Nephron progenitor cell (in vitro differentiated cells): Measurements from ENCODE around the gene DTD1.

ENCODE experiments used
- DNase-seq: peaks from one replicate; pipeline ENCODE4 v3.0.0; 2021
- H3K27ac Mint-ChIP-seq: 2 replicates; pipeline ENCODE4 v1.8.0; 2021; ENCODE audit warnings: mild to moderate bottlenecking, moderate library complexity, mixed read lengths
- H3K27me3 Mint-ChIP-seq: 2 replicates; pipeline ENCODE4 v1.8.0; 2021; ENCODE audit warnings: mild to moderate bottlenecking, low read depth, mixed read lengths; ENCODE audit not compliant: poor library complexity
- H3K36me3 Mint-ChIP-seq: 2 replicates; pipeline ENCODE4 v1.8.0; 2021; ENCODE audit warnings: low read depth, mixed read lengths
- H3K4me1 Mint-ChIP-seq: 2 replicates; pipeline ENCODE4 v1.8.0; 2021; ENCODE audit warnings: mixed read lengths
- H3K4me3 Mint-ChIP-seq: 2 replicates; pipeline ENCODE4 v1.8.0; 2021; ENCODE audit warnings: mild to moderate bottlenecking, moderate library complexity, mixed read lengths
- H3K9me3 Mint-ChIP-seq: 2 replicates; pipeline ENCODE4 v1.8.0; 2021; ENCODE audit warnings: mild to moderate bottlenecking, moderate library complexity, mixed read lengths
- TF ChIP-seq, protein P1 (sequence below): fragments of 200-600 bp; sonication (generic); IDR thresholded peaks from 2 replicates; pipeline ENCODE4 v1.5.0; 2021; ENCODE audit warnings: antibody characterized with exemption

Gene DTD1

DNA sequence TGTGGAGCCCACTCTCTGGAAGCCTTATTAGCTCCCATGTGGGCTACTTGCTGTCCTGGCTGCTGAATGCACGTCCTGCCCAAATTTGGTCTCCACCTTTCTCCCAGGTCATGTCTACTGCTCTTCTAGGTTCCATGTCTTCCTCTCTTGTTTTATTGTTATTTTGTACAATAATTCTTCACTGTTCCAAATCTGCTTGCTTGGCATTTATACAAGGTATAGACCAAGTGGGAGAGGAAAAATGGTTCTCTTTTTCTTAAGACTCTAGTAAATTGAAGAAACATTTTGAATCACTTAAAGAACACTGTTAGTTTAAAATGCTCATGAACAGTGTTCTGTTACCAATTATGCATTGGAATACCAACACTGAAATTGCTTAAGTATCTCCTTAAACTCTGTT is 144.1 kb downstream of the DTD1 start:
- DNase-seq: no peak
- H3K4me3 Mint-ChIP-seq: no peak overlapping the region
- H3K9me3 Mint-ChIP-seq: no peaks in the 10 kb centered on the region
- H3K4me1 Mint-ChIP-seq: no peaks in the 10 kb centered on the region
- no peaks in the 10 kb centered on the region for H3K27me3 Mint-ChIP-seq
- TF ChIP-seq, protein P1, sequence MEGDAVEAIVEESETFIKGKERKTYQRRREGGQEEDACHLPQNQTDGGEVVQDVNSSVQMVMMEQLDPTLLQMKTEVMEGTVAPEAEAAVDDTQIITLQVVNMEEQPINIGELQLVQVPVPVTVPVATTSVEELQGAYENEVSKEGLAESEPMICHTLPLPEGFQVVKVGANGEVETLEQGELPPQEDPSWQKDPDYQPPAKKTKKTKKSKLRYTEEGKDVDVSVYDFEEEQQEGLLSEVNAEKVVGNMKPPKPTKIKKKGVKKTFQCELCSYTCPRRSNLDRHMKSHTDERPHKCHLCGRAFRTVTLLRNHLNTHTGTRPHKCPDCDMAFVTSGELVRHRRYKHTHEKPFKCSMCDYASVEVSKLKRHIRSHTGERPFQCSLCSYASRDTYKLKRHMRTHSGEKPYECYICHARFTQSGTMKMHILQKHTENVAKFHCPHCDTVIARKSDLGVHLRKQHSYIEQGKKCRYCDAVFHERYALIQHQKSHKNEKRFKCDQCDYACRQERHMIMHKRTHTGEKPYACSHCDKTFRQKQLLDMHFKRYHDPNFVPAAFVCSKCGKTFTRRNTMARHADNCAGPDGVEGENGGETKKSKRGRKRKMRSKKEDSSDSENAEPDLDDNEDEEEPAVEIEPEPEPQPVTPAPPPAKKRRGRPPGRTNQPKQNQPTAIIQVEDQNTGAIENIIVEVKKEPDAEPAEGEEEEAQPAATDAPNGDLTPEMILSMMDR: no peak
- H3K36me3 Mint-ChIP-seq: no peaks in the 10 kb centered on the region
- no peak overlapping the region for H3K27ac Mint-ChIP-seq

DNA sequence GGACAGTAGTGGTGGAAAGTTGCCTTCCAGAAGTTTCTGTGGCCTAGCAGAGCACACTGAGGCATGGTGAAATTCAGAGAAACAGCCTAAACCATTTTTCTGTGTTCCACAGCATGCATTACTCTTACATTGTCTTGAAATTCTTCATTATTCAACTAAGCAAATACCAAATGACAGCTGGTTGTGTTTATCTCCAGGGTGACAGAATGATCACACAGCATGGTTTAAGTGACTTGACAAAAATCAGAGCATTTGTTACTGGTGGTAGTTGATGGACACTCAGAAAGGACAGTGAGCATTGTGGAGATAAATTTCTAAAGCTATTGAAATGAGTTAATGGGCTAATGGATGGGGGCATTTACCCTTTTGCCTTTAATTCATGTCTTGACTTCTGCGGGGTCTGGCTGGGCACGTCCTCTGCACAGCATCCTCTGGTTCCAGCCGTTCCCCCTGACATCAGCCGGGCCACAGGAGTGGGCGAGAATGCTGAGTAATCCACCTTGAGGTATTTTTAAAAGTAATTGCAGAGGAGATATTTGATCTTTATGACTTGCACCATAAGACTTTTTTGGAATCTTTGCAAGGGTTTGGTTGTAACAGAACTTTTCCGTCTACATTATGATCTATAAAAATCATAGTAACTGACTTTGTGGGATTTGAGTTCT is 146.8 kb downstream of the DTD1 start:
- H3K27ac Mint-ChIP-seq: no peak overlapping the region
- no peak for DNase-seq
- peaks cover 5% of the 10 kb centered on the region for H3K4me1 Mint-ChIP-seq
- TF ChIP-seq, protein P1: no peak
- no peaks in the 10 kb centered on the region for H3K36me3 Mint-ChIP-seq
- H3K9me3 Mint-ChIP-seq: no peaks in the 10 kb centered on the region
- no peaks in the 10 kb centered on the region for H3K27me3 Mint-ChIP-seq
- no peak overlapping the region for H3K4me3 Mint-ChIP-seq

DNA sequence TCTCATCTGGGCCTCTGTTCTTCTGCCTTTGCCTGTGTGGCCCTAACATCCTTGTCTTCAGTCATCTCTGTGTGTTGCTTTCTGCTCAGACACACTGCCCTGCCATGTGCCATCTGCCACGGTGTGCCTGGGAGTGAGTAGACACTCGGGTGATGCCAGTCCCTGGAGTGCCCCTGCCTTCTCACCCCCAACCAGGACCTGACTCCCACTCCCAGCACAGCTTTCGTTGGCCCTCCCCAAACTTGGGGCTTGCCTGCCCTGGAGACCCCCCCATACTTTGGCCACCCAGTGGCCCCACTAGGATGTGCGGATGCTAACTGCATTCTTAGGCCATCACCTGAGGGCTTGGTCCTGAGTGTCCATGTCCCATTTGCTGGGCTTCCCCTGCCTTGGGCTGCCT is 149.3 kb downstream of the DTD1 start:
- Mint-ChIP-seq H3K36me3 (no peaks in the 10 kb centered on the region), H3K9me3 (no peaks in the 10 kb centered on the region), H3K27me3 (no peaks in the 10 kb centered on the region), H3K4me1 (peaks cover 19% of the 10 kb centered on the region), H3K27ac (no peak overlapping the region), H3K4me3 (no peak overlapping the region)
- TF ChIP-seq, protein P1: no peak
- no peak for DNase-seq

DNA sequence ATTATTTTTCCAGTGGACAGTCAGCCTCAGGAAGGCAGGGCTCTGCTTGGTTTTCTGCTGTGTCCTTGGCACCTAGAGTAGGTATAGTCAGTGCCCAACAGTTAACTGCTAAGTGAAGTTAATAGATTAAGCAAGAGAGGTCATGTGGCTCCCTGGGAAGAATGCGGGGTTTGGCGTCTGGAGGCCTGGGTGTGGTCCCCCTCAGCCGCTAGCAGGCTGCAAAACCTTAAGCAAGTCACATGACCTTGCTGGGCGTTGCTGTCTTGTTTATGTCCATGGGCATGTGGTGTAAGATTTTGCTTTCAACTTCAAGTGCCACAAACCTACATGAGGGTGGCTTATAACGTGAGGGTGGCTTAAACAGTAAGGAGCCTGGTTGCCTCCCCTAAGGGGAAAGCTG is 150.2 kb downstream of the DTD1 start:
- Mint-ChIP-seq H3K9me3 (no peaks in the 10 kb centered on the region), H3K36me3 (no peaks in the 10 kb centered on the region), H3K4me1 (peaks cover 19% of the 10 kb centered on the region), H3K27ac (no peak overlapping the region), H3K27me3 (no peaks in the 10 kb centered on the region), H3K4me3 (no peak overlapping the region)
- no peak for DNase-seq
- TF ChIP-seq, protein P1: no peak

DNA sequence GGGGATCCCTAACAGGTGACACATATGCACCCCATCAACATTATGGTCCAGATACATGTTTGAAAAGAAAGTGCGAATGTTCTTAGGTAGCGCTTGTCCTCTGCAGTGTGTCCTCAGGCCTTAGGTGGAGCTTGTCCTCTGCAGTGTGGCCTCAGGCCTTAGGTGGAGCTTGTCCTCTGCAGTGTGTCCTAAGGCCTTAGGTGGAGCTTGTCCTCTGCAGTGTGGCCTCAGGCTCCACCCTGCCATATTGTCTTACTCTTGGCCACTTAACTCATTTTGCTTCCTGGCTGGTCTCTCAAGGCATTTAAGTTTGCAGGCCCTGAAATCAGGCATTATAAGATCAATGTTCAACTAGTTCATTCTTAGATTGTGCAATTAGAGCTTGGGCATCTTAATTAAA is 151.0 kb downstream of the DTD1 start:
- no peaks in the 10 kb centered on the region for H3K36me3 Mint-ChIP-seq
- H3K9me3 Mint-ChIP-seq: no peaks in the 10 kb centered on the region
- H3K4me3 Mint-ChIP-seq: no peak overlapping the region
- no peaks in the 10 kb centered on the region for H3K27me3 Mint-ChIP-seq
- peaks cover 19% of the 10 kb centered on the region for H3K4me1 Mint-ChIP-seq
- TF ChIP-seq, protein P1: no peak
- H3K27ac Mint-ChIP-seq: no peak overlapping the region
- no peak for DNase-seq

DNA sequence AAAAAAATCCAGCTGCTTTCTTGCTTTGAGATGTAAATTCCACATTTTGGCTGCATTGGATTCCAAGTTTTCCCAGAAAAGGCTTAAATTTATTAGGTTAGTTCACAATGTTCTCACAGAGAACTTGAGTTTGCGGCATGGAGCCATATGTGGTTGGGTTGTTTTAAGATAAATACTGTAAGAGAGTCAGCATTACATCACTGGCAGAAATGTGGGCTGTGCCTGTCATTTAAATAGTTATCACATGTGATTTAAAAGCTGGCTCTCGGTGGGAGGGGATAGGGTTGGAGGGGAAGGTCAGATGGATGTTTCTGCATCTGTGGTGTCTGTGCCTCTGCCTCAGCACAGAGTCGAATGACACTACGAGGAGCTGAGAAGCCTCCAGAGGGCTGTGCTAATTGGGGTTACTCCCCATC is 151.9 kb downstream of the DTD1 start:
- Mint-ChIP-seq H3K4me3 (no peak overlapping the region), H3K27ac (peak overlapping the region; percentile 93), H3K27me3 (no peaks in the 10 kb centered on the region), H3K36me3 (no peaks in the 10 kb centered on the region), H3K9me3 (no peaks in the 10 kb centered on the region), H3K4me1 (peaks cover 19% of the 10 kb centered on the region)
- DNase-seq: peak; percentile 22
- TF ChIP-seq, protein P1: no peak
